T-helper 1 cell treated with Interleukin-12 subunit alpha and Interleukin-12 subunit beta and Interleukin-4 antibody, amounts not matched to agents 30 μg/mL and 1 μg/mL, for 36 hours (primary cell): ENCODE measurements around the gene ZBTB42.
A peak's percentile ranks its signal among the peaks of the same experiment; 100 is the strongest.

Source experiments
- H3K27ac Mint-ChIP-seq: one replicate; pipeline ENCODE4 v1.8.0; 2021; ENCODE audit warnings: mild to moderate bottlenecking, mixed read lengths
- H3K27me3 Mint-ChIP-seq: one replicate; pipeline ENCODE4 v1.8.0; 2021; ENCODE audit warnings: low read depth, mixed read lengths
- H3K36me3 Mint-ChIP-seq: one replicate; pipeline ENCODE4 v1.8.0; 2021; ENCODE audit warnings: low read depth, mixed read lengths
- H3K4me1 Mint-ChIP-seq: one replicate; pipeline ENCODE4 v1.8.0; 2021; ENCODE audit warnings: low read depth, mixed read lengths
- H3K4me3 Mint-ChIP-seq: one replicate; pipeline ENCODE4 v1.8.0; 2021; ENCODE audit warnings: mild to moderate bottlenecking, moderate library complexity, mixed read lengths
- H3K9me3 Mint-ChIP-seq: one replicate; pipeline ENCODE4 v1.8.0; 2021; ENCODE audit warnings: mixed read lengths

The ZBTB42 gene

GRCh38 chr14:104800771-104801519, at the start of gene ZBTB42:
Gene ZBTB42 (plus strand): TSS chr14:104801101. CDS start chr14:104801198, 97 bp downstream.
- peak within 1 kb of the TSS; percentile 73 for H3K27ac Mint-ChIP-seq
- peaks cover 14% of the 10 kb centered on the region for H3K27me3 Mint-ChIP-seq

GRCh38 chr14:104751539-104752422, 49.1 kb upstream of the ZBTB42 start:
- Mint-ChIP-seq H3K36me3 (peaks cover 4% of the 10 kb centered on the region), H3K4me3 (peak overlapping the region; percentile 88), H3K4me1 (peaks cover 19% of the 10 kb centered on the region), H3K27ac (peak overlapping the region; percentile 89), H3K27me3 (no peaks in the 10 kb centered on the region), H3K9me3 (no peaks in the 10 kb centered on the region)

More at GRCh38 chr14:104800771-104801519, at the start of gene ZBTB42:
- peaks cover 28% of the 10 kb centered on the region for H3K4me1 Mint-ChIP-seq
- peaks cover 2% of the 10 kb centered on the region for H3K36me3 Mint-ChIP-seq
- H3K4me3 Mint-ChIP-seq = peak within 1 kb of the TSS; percentile 91
- H3K9me3 Mint-ChIP-seq = no peaks in the 10 kb centered on the region

- H3K27ac Mint-ChIP-seq = peak overlapping the region; percentile 89
- peaks cover 24% of the 10 kb centered on the region for H3K4me1 Mint-ChIP-seq
- peak overlapping the region; percentile 88 for H3K4me3 Mint-ChIP-seq
- H3K36me3 Mint-ChIP-seq = peaks cover 8% of the 10 kb centered on the region
- no peaks in the 10 kb centered on the region for H3K9me3 Mint-ChIP-seq
- no peaks in the 10 kb centered on the region for H3K27me3 Mint-ChIP-seq
Measured at GRCh38 chr14:104752423-104752734, 48.5 kb upstream of the ZBTB42 start.

- no peaks in the 10 kb centered on the region for H3K9me3 Mint-ChIP-seq
- no peaks in the 10 kb centered on the region for H3K27me3 Mint-ChIP-seq
- peaks cover 8% of the 10 kb centered on the region for H3K36me3 Mint-ChIP-seq
- peak within 1 kb of the TSS; percentile 89 for H3K27ac Mint-ChIP-seq
- H3K4me1 Mint-ChIP-seq = peaks cover 24% of the 10 kb centered on the region
- peak within 1 kb of the TSS; percentile 88 for H3K4me3 Mint-ChIP-seq
Measured at GRCh38 chr14:104752735-104753527, 48.0 kb upstream of the ZBTB42 start, which contains the start of gene SIVA1. Gene SIVA1 (plus strand): TSS chr14:104753147. CDS start chr14:104753202, 55 bp downstream.

GRCh38 chr14:104753528-104754212, 47.2 kb upstream of the ZBTB42 start:
- Mint-ChIP-seq H3K36me3 (peaks cover 8% of the 10 kb centered on the region), H3K27ac (peak overlapping the region; percentile 84), H3K27me3 (no peaks in the 10 kb centered on the region), H3K4me1 (peaks cover 24% of the 10 kb centered on the region), H3K4me3 (peak overlapping the region; percentile 88), H3K9me3 (no peaks in the 10 kb centered on the region)

- Mint-ChIP-seq H3K27ac (peak overlapping the region; percentile 84), H3K4me3 (peak overlapping the region; percentile 88), H3K27me3 (no peaks in the 10 kb centered on the region), H3K4me1 (peaks cover 24% of the 10 kb centered on the region), H3K36me3 (peaks cover 8% of the 10 kb centered on the region), H3K9me3 (no peaks in the 10 kb centered on the region)
Measured at GRCh38 chr14:104754213-104754851, 46.6 kb upstream of the ZBTB42 start.

GRCh38 chr14:104755621-104756020, 45.3 kb upstream of the ZBTB42 start:
- peaks cover 24% of the 10 kb centered on the region for H3K4me1 Mint-ChIP-seq
- no peak overlapping the region for H3K4me3 Mint-ChIP-seq
- H3K36me3 Mint-ChIP-seq = peaks cover 8% of the 10 kb centered on the region
- no peak overlapping the region for H3K27ac Mint-ChIP-seq
- no peaks in the 10 kb centered on the region for H3K9me3 Mint-ChIP-seq
- H3K27me3 Mint-ChIP-seq = no peaks in the 10 kb centered on the region

GRCh38 chr14:104756477-104757237, 44.2 kb upstream of the ZBTB42 start:
- Mint-ChIP-seq H3K9me3 (no peaks in the 10 kb centered on the region), H3K4me3 (no peak overlapping the region), H3K27ac (peak overlapping the region; percentile 72), H3K4me1 (peaks cover 24% of the 10 kb centered on the region), H3K36me3 (peaks cover 8% of the 10 kb centered on the region), H3K27me3 (no peaks in the 10 kb centered on the region)

- no peak overlapping the region for H3K4me3 Mint-ChIP-seq
- peaks cover 24% of the 10 kb centered on the region for H3K4me1 Mint-ChIP-seq
- H3K36me3 Mint-ChIP-seq = peaks cover 11% of the 10 kb centered on the region
- H3K27me3 Mint-ChIP-seq = no peaks in the 10 kb centered on the region
- peak overlapping the region; percentile 72 for H3K27ac Mint-ChIP-seq
- H3K9me3 Mint-ChIP-seq = no peaks in the 10 kb centered on the region
Measured at GRCh38 chr14:104757238-104757585, 43.7 kb upstream of the ZBTB42 start.

GRCh38 chr14:104757681-104758392, 43.1 kb upstream of the ZBTB42 start:
- H3K27ac Mint-ChIP-seq = no peak overlapping the region
- peaks cover 24% of the 10 kb centered on the region for H3K4me1 Mint-ChIP-seq
- H3K4me3 Mint-ChIP-seq = no peak overlapping the region
- no peaks in the 10 kb centered on the region for H3K9me3 Mint-ChIP-seq
- H3K27me3 Mint-ChIP-seq = no peaks in the 10 kb centered on the region
- peaks cover 13% of the 10 kb centered on the region for H3K36me3 Mint-ChIP-seq

GRCh38 chr14:104758981-104759969, 41.6 kb upstream of the ZBTB42 start:
- H3K9me3 Mint-ChIP-seq = no peaks in the 10 kb centered on the region
- peaks cover 11% of the 10 kb centered on the region for H3K36me3 Mint-ChIP-seq
- H3K4me3 Mint-ChIP-seq = no peak overlapping the region
- H3K27ac Mint-ChIP-seq = no peak overlapping the region
- H3K4me1 Mint-ChIP-seq = peaks cover 17% of the 10 kb centered on the region
- no peaks in the 10 kb centered on the region for H3K27me3 Mint-ChIP-seq

- H3K27ac Mint-ChIP-seq = no peak overlapping the region
- no peak overlapping the region for H3K4me3 Mint-ChIP-seq
- peaks cover 5% of the 10 kb centered on the region for H3K36me3 Mint-ChIP-seq
- peaks cover 2% of the 10 kb centered on the region for H3K4me1 Mint-ChIP-seq
- H3K27me3 Mint-ChIP-seq = no peaks in the 10 kb centered on the region
- H3K9me3 Mint-ChIP-seq = no peaks in the 10 kb centered on the region
Measured at GRCh38 chr14:104765517-104765916, 35.4 kb upstream of the ZBTB42 start.
